CD4-positive, alpha-beta memory T cell (primary cell): ENCODE data around the gene BRCA2. TPM values are rescaled to one million over a fixed set of nuclear protein-coding genes. Genes with fewer than 3 reads are reported as not detected.

ENCODE experiments used
- CTCF ChIA-PET: fragments of 350-600 bp; sonication (Branson Sonifier 250); formaldehyde crosslinking; loops from one replicate; lab custom pipeline; 2021; ENCODE audit warnings: inconsistent platforms; ENCODE audit not compliant: partially characterized antibody; lab: Charles Lee
- POLR2A ChIA-PET: fragments of 350-600 bp; sonication (Branson Sonifier 250); formaldehyde crosslinking; loops from one replicate; lab custom pipeline; 2021; ENCODE audit not compliant: partially characterized antibody; lab: Charles Lee
- DNase-seq, 5 donors: peaks; one replicate each; pipeline versions ENCODE4 v3.0.0 to v3.0.0-alpha.2; 2020 to 2022; ENCODE audit warnings: mixed read lengths in 1 of 5
- H3K27ac ChIP-seq: one replicate; pipeline ENCODE4 v1.7.0; 2013; ENCODE audit warnings: low read depth, low read length
- H3K27me3 ChIP-seq: 2 replicates; pipeline ENCODE4 v1.7.0; 2013; ENCODE audit warnings: mild to moderate bottlenecking, low read length, moderate library complexity; ENCODE audit not compliant: insufficient read depth
- H3K36me3 ChIP-seq: 2 replicates; pipeline ENCODE4 v1.7.0; 2013; ENCODE audit warnings: mild to moderate bottlenecking, low read length, moderate library complexity; ENCODE audit not compliant: insufficient read depth
- H3K4me1 ChIP-seq: 2 replicates; pipeline ENCODE4 v1.7.0; 2013; ENCODE audit warnings: mild to moderate bottlenecking, low read length, moderate library complexity; ENCODE audit not compliant: insufficient read depth
- H3K4me3 ChIP-seq, 2 donors: one replicate each; pipeline ENCODE4 v1.7.0; 2013; ENCODE audit warnings: low read length in 2 of 2, mild to moderate bottlenecking in 1 of 2
- H3K9me3 ChIP-seq, 2 donors: one replicate each; pipeline ENCODE4 v1.7.0; 2013; ENCODE audit warnings: low read length in 2 of 2, control low read depth in 1 of 2; ENCODE audit not compliant: control insufficient read depth in 1 of 2
- H3K27ac Mint-ChIP-seq, 7 donors: one replicate each; pipeline ENCODE4 v1.8.0; 2020 to 2021; ENCODE audit warnings: mixed read lengths in 7 of 7, mild to moderate bottlenecking in 6 of 7, inconsistent platforms in 3 of 7, moderate library complexity in 3 of 7
- H3K27me3 Mint-ChIP-seq, 2 donors: one replicate each; pipeline ENCODE4 v1.8.0; 2020 to 2021; ENCODE audit warnings: mixed read lengths in 2 of 2
- H3K36me3 Mint-ChIP-seq, 2 donors: one replicate each; pipeline ENCODE4 v1.8.0; 2020 to 2021; ENCODE audit warnings: mixed read lengths in 2 of 2, inconsistent platforms in 1 of 2, mild to moderate bottlenecking in 1 of 2
- H3K4me1 Mint-ChIP-seq, 4 donors: one replicate each; pipeline ENCODE4 v1.8.0; 2020 to 2021; ENCODE audit warnings: mixed read lengths in 4 of 4, mild to moderate bottlenecking in 1 of 4
- H3K4me3 Mint-ChIP-seq, 8 donors: one replicate each; pipeline ENCODE4 v1.8.0; 2020 to 2021; ENCODE audit warnings: mixed read lengths in 8 of 8, mild to moderate bottlenecking in 7 of 8, moderate library complexity in 6 of 8, inconsistent platforms in 3 of 8
- H3K9me3 Mint-ChIP-seq, 8 donors: one replicate each; pipeline ENCODE4 v1.8.0; 2020 to 2021; ENCODE audit warnings: mixed read lengths in 8 of 8, mild to moderate bottlenecking in 5 of 8, inconsistent platforms in 3 of 8, moderate library complexity in 1 of 8
- intact Hi-C: fragments of 100-400 bp; cut with micrococcal nuclease; formaldehyde crosslinking; loops from one replicate; pipeline ENCODE4 v1.15.1; 2023
- polyA plus RNA-seq, 2 donors: library from polyadenylated mRNA; unstranded; fragments of 300-500 nt; fragmentation: Illumina TruSeq; gene quantifications; one replicate each; pipeline ENCODE4 v1.2.3, GENCODE V29; 2021
- total RNA-seq, 2 experiments: library from RNA; stranded (reverse); gene quantifications; one replicate each; pipeline ENCODE4 v1.2.3, GENCODE V29; 2021

The BRCA2 gene
- total and polyA plus RNA-seq, 4 experiments from 2014 or later: 0.71 to 3.2 (median 2.6) TPM

DNA sequence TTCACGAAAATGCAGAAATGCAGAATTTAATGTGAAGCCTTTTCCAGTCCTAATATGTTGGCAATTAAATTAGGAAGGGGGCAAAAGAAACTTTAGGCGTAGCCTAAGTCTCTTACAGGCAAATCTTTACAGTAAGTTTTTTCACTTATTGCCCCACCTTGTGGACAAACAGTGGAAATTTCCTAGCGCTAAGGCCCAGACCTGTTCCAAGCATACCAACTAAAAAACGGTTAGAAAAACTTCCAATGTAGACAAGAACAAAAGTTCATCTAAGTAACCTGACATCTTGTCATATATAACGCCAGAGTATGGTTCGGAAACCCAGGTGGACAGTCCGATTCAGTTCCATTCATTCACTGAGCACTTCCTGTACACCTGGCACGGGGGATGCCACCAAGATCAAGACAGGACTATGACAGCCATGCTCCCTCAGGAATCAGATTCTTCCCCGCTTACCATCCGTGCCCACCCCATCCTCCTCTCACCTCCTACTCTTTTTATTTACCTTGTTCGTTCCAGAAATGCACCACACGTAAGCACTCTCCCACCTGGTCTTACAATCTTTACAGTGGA, 5.1 kb upstream of the BRCA2 start:
- Mint-ChIP-seq H3K27ac (peak overlapping the region in 1 of 7 donors; percentile 49), H3K36me3 (peaks cover 0 to 3% of the 10 kb centered on the region in 2 donors), H3K9me3 (no peaks in the 10 kb centered on the region), H3K27me3 (no peaks in the 10 kb centered on the region), H3K4me1 (peaks cover 13 to 26% (median 16%) of the 10 kb centered on the region in 4 donors), H3K4me3 (peak overlapping the region in 4 of 8 donors; percentile 12 to 66 (median 42))
- H3K4me3 ChIP-seq: no peak overlapping the region
- no peaks in the 10 kb centered on the region for H3K36me3 ChIP-seq
- H3K9me3 ChIP-seq: no peaks in the 10 kb centered on the region
- H3K4me1 ChIP-seq: peaks cover 15% of the 10 kb centered on the region
- ChIA-PET POLR2A (no interaction called here), CTCF (interaction anchor here (1.0 to 1.2 kb wide), 2 partner anchors 10 to 400 kb away, joined by 4 to 6 read pairs; no protein-coding TSS in a partner anchor)
- DNase-seq: peak; percentile 41 to 57 (median 49)
- intact Hi-C loops: loop anchor here (1.0 to 10.0 kb wide), 6 partner anchors 42 to 1265 kb away; no protein-coding TSS in a partner anchor
- no peaks in the 10 kb centered on the region for H3K27me3 ChIP-seq
- H3K27ac ChIP-seq: no peak overlapping the region

- H3K9me3 ChIP-seq: no peaks in the 10 kb centered on the region
- Mint-ChIP-seq H3K4me1 (peaks cover 15 to 37% (median 18%) of the 10 kb centered on the region in 4 donors), H3K4me3 (no peak overlapping the region), H3K9me3 (no peaks in the 10 kb centered on the region), H3K36me3 (peaks cover 0 to 10% of the 10 kb centered on the region in 2 donors), H3K27ac (no peak overlapping the region), H3K27me3 (no peaks in the 10 kb centered on the region)
- DNase-seq: no peak
- POLR2A ChIA-PET: no interaction called here
- no peaks in the 10 kb centered on the region for H3K27me3 ChIP-seq
- CTCF ChIA-PET: interaction anchor here (0.8 to 1.4 kb wide), 7 partner anchors 9 to 402 kb away, joined by 3 to 6 read pairs (median 4); no protein-coding TSS in a partner anchor
- no peak overlapping the region for H3K27ac ChIP-seq
- H3K4me1 ChIP-seq: peaks cover 20% of the 10 kb centered on the region
- H3K4me3 ChIP-seq: no peak overlapping the region
- H3K36me3 ChIP-seq: no peaks in the 10 kb centered on the region
- intact Hi-C loops: loop anchor here (10.0 kb wide), 2 partner anchors 1107 to 1267 kb away; no protein-coding TSS in a partner anchor
Measured at GRCh38 chr13:32311188-32311897, 4.0 kb upstream of the BRCA2 start.

DNA sequence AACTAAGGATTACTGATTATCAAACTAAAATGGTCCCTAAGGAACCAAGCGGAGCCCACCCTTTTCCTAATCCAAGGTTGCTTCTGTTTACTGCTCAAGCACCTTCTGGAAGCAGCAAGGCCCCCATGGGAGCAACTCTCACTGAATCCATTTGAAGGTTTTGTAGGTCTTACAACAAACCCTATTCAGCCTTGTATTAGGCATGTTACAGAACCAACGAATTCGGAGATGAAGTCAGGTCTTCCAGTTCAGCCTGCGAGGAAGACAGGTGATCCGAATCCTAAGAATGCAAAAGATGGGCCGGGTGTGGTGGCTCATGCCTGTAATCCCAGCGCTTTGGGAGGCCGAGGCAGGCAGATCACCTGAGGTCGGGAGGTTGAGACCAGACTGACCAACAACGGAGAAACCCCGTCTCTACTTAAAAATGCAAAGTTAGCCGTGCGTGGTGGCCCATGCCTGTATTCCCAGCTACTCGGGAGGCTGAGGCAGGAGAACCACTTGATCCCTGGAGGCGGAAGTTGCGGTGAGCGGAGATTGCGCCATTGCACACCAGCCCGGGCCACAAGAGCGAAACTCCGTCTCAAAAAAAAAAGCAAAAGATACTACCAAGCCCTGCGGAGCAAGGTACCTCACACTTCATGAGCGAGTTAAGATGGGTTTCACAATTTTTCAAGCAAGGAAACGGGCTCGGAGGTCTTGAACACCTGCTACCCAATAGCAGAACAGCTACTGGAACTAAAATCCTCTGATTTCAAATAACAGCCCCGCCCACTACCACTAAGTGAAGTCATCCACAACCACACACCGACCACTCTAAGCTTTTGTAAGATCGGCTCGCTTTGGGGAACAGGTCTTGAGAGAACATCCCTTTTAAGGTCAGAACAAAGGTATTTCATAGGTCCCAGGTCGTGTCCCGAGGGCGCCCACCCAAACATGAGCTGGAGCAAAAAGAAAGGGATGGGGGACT, 754 bp upstream of the BRCA2 start:
- H3K27me3 ChIP-seq: no peaks in the 10 kb centered on the region
- H3K27ac Mint-ChIP-seq: peak overlapping the region; percentile 98 to 100 (median 100)
- peak overlapping the region; percentile 59 to 81 for H3K4me3 ChIP-seq
- DNase-seq: peak; percentile 68 to 84 (median 70)
- H3K36me3 Mint-ChIP-seq: peaks cover 0 to 10% of the 10 kb centered on the region in 2 donors
- peak overlapping the region; percentile 91 to 100 (median 96) for H3K4me3 Mint-ChIP-seq
- POLR2A ChIA-PET: interaction anchor here (0.7 to 4.0 kb wide), 18 partner anchors 8 to 1229 kb away, joined by 3 to 82 read pairs (median 4); partner anchors contain the start of genes N4BP2L1, N4BP2L2 and PDS5B
- peaks cover 10 to 35% (median 14%) of the 10 kb centered on the region in 4 donors for H3K4me1 Mint-ChIP-seq
- H3K9me3 Mint-ChIP-seq: no peaks in the 10 kb centered on the region
- H3K9me3 ChIP-seq: no peaks in the 10 kb centered on the region
- CTCF ChIA-PET: interaction anchor here (0.8 to 3.0 kb wide), 9 partner anchors 8 to 490 kb away, joined by 3 to 19 read pairs (median 5); partner anchors contain the start of genes N4BP2L1 and PDS5B
- H3K36me3 ChIP-seq: no peaks in the 10 kb centered on the region
- H3K27me3 Mint-ChIP-seq: no peaks in the 10 kb centered on the region
- peaks cover 21% of the 10 kb centered on the region for H3K4me1 ChIP-seq
- H3K27ac ChIP-seq: peak overlapping the region; percentile 99
- intact Hi-C loops: loop anchor here (1.0 to 10.0 kb wide), 6 partner anchors 114 to 1270 kb away; partner anchors contain the start of genes N4BP2L1, N4BP2L2 and PDS5B

DNA sequence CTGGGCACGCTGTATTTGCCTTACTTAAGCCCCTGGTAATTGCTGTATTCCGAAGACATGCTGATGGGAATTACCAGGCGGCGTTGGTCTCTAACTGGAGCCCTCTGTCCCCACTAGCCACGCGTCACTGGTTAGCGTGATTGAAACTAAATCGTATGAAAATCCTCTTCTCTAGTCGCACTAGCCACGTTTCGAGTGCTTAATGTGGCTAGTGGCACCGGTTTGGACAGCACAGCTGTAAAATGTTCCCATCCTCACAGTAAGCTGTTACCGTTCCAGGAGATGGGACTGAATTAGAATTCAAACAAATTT, 676 bp downstream of the BRCA2 start:
- ChIA-PET POLR2A (interaction anchor here (0.6 to 4.0 kb wide), 5 partner anchors 48 to 1227 kb away, joined by 3 to 82 read pairs (median 3); partner anchors contain the start of genes N4BP2L1, N4BP2L2 and PDS5B), CTCF (interaction anchor here (1.2 to 3.0 kb wide), 7 partner anchors 48 to 1227 kb away, joined by 3 to 19 read pairs (median 5); partner anchors contain the start of genes N4BP2L1 and PDS5B)
- Mint-ChIP-seq H3K9me3 (no peaks in the 10 kb centered on the region), H3K27ac (peak overlapping the region; percentile 98 to 100 (median 100)), H3K4me3 (peak overlapping the region; percentile 91 to 100 (median 96)), H3K36me3 (peaks cover 0 to 10% of the 10 kb centered on the region in 2 donors), H3K27me3 (no peaks in the 10 kb centered on the region), H3K4me1 (peaks cover 6 to 22% (median 11%) of the 10 kb centered on the region in 4 donors)
- no peaks in the 10 kb centered on the region for H3K27me3 ChIP-seq
- H3K9me3 ChIP-seq: no peaks in the 10 kb centered on the region
- H3K4me3 ChIP-seq: peak overlapping the region; percentile 59 to 81
- H3K36me3 ChIP-seq: no peaks in the 10 kb centered on the region
- intact Hi-C loops: loop anchor here (10.0 kb wide), 2 partner anchors 1111 to 1271 kb away; no protein-coding TSS in a partner anchor
- H3K4me1 ChIP-seq: peaks cover 16% of the 10 kb centered on the region
- peak in 2 of 5 donors; percentile 3 to 20 for DNase-seq
- H3K27ac ChIP-seq: peak overlapping the region; percentile 99

DNA sequence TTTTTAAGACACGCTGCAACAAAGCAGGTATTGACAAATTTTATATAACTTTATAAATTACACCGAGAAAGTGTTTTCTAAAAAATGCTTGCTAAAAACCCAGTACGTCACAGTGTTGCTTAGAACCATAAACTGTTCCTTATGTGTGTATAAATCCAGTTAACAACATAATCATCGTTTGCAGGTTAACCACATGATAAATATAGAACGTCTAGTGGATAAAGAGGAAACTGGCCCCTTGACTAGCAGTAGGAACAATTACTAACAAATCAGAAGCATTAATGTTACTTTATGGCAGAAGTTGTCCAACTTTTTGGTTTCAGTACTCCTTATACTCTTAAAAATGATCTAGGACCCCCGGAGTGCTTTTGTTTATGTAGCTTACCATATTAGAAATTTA, 1.2 kb downstream of the BRCA2 start:
- peaks cover 0 to 10% of the 10 kb centered on the region in 2 donors for H3K36me3 Mint-ChIP-seq
- Histone ChIP-seq H3K4me3 (peak overlapping the region in 1 of 2 donors; percentile 59), H3K27ac (no peak overlapping the region), H3K9me3 (no peaks in the 10 kb centered on the region), H3K27me3 (no peaks in the 10 kb centered on the region), H3K4me1 (peaks cover 16% of the 10 kb centered on the region), H3K36me3 (no peaks in the 10 kb centered on the region)
- peak overlapping the region in 2 of 7 donors; percentile 66 to 98 for H3K27ac Mint-ChIP-seq
- H3K27me3 Mint-ChIP-seq: no peaks in the 10 kb centered on the region
- peaks cover 6 to 22% (median 11%) of the 10 kb centered on the region in 4 donors for H3K4me1 Mint-ChIP-seq
- DNase-seq: peak in 1 of 5 donors; percentile 1
- intact Hi-C loops: loop anchor here (10.0 kb wide), 2 partner anchors 1112 to 1272 kb away; no protein-coding TSS in a partner anchor
- peak overlapping the region in 7 of 8 donors; percentile 59 to 99 (median 95) for H3K4me3 Mint-ChIP-seq
- H3K9me3 Mint-ChIP-seq: no peaks in the 10 kb centered on the region
- POLR2A ChIA-PET: interaction anchor here (0.7 to 4.0 kb wide), 2 partner anchors 111 to 1226 kb away, joined by 3 to 82 read pairs; partner anchors contain the start of gene N4BP2L1
- CTCF ChIA-PET: interaction anchor here (1.2 to 3.0 kb wide), 4 partner anchors 8 to 1226 kb away, joined by 3 to 8 read pairs (median 4); partner anchors contain the start of gene N4BP2L1
